ENCODE measurements around the gene ASB2.

ASB2 gene

DNA sequence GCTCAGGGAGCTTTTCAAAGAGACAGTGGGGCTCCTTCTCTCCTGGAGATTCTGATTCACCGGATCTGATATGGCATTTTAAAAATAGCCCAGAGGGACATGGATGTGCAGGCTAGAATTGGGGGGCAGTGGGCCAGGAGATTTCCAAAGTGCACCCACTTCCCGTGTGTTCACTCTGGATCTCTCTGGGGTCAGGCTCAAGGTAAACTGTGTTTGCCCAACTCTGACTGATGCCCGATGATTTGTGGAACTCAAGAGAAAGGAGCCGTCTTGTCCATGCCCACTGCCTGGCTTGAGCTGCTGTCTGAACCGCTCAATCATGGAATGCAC, 31.3 kb downstream of the ASB2 start:
- DNase-seq = no peak

DNA sequence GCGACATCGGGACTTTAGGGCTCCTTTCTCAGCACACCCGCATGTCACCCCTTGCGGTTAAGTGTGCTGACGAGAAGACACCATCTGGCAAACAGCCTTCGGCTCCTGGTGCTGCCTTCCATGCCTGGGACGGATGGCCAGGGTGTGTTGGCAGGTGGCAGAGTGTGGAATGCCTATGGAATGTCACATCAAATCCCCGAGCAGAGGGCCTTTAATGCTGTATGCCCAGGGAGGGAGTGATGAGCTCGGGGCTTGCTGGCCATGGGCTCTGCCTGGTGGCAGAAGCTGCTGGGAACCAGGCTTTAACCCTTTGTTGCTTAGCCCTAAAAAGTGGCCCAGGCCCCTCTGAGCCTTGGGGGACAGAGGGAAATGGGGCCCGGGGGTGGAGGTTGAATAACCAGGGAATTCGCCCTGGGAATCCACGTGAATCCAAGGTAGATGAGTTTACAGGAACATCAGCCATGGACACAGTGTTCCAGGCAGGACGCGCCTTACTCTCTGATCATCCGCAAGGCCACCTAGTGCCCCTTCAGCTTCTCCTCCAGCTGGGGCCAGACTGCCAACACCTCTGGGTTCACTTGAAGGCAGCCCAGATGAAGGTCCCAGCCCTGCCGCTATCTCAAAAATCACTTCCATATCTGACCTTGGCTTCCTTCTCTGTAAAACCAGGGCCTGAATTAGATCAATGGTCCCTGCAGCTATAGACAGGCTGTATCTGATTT, 31.9 kb downstream of the ASB2 start:
- no peak for DNase-seq

DNA sequence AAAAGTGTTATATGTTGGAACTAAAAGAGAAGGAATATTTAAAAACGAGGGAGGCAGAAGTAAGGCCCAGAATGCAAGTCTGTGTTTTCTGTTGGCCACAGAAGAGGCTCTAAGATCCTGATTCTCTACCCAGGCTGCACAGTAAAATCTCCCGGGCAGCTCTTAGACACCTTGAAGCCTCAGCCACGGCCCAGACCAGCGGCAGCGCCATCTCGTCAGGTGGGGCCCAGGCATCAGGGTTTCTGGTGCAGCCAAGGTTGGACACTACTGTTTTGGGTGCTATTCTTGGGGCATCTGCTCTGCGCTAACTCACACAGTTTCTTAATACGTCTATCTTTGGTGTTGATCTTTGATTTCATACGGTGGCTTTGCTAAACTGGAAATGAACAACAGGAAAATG, 32.4 kb downstream of the ASB2 start:
- DNase-seq = no peak

DNA sequence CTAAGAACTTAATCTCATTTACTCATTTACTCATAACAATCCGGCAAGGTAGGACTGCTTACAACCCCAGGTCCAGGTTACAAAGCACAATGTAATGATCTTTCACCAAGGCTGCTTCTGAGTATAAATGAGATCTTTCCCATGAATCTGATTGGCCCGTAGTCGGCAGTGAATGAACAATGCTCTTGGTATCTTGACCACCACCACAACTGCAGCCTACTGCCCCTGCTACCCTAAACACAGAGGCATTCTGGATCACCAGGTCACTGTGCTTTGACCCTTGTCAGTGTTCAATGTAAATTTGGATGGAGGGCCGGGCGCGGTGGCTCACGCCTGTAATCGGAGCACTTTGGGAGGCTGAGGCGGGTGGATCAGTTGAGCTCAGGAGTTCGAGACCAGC, 33.3 kb downstream of the ASB2 start:
- no peak for DNase-seq

DNA sequence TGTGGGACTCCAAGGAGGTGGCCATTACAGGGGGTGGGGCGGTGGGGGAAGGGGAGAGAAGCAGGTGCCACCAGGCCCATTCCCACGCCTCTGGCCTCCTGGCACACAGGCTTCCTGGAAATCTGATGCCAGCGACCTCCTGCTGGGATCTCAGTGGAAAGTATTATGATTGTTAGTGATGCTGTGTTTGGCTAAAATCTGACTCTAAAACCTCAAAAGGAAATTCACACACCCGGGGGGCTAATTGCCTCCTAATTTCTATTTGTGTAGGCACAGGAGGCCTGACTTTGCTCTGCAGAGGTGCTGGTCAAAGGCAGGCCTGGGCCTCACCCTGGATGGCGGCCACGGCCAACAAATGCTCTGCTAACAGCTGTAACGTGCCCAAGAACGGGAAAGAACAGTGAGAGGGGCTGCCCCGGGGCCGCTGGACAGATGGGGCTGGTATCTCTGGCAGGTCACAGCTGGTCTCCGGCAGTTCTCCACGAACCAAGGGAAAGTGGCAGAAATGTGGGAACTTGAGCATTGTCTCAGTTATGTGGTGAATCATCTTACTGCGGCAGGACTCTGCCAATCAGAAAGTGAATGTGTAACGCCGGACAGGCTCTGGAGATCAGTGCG, 35.0 kb downstream of the ASB2 start:
- no peak for DNase-seq

DNA sequence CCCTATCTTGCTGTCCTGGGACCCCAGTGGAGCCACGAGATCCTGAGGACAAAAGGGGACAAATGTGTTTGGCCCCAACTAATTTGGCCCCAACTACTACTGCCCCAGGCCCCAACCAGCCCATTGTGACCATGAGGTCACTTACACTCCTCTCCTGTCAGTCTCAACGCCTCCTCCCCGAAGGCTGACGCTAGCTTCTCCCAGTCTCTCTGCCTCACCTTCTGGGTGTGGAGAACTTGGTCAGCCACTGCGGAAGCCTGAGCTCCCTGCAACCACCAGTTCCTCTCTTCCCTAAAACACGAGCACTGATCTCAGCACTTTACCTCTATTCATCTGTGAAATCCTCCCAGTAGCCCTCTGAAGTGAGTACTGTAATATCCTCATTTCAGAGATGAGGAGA, 35.9 kb downstream of the ASB2 start:
- DNase-seq = no peak

DNA sequence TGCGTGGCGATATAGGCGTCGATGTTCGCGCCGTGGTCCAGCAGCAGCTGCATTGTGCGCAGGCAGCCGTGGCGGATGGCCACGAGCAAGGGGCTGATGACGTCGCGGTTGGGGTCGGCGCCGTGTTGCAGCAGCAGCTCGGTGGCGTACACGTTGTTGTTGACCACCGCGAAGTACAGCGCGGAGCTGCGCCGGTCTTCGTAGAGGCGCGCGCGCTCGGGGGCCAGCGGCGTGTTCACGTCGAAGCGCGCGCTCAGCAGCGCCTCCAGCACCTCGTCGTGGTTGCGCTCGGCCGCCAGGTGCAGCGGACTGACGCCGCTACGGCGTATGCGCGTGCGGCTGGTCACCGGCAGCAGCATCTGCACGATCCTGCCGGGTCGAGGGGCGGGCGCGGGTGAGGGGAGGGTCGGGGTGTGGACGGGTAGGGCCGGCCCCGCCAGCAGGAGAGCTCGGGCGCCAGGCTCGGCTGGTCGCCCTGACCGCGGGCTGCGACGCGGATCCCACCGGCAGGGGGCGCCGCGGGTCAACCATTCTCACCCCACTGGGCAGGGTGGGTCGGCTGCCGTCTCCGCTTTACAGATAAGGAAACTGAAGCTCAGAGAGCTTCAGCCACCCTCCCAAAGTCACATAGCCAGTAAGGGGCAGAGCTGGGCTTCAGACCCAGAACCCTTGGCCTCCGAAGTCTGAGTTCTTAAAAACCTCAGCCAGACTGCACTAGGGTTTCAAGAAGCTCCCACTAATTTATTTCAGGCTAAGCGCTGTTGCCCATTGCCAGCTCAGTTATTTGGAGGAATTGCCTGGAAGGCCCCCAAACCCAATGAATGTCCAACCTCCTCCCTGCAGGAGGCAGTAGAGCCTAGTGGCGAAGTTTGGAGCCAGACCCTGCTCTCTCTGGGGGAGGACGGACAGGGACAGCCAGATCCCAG, 36.8 kb downstream of the ASB2 start:
- no peak for DNase-seq

DNA sequence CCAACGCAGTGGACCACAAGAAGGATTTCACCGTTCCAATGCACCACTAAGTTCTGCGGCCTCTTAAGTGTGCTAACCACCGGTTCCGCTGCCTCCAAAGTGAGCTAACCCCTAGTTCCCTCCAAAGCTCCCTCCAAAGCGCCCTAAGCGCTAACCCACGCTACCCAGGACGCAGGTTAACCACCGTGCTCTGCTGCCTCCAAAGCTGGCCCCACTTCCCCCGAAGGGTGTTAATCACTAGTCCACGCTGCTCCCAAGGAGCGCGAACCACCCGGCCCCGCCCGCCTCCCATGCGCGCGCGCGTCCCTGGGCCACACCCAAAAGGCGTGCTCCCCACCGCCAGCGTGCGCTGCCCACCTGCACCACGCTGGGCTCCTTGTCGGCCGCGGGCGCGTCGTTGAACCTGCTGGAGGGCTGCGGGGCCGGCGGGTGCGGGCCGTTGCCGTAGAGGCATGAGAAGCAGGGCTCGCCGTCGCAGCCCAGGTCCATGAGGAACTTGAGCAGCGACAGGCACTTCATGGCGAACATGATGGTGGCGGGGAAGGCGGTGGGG, 37.5 kb downstream of the ASB2 start:
- DNase-seq = no peak

DNA sequence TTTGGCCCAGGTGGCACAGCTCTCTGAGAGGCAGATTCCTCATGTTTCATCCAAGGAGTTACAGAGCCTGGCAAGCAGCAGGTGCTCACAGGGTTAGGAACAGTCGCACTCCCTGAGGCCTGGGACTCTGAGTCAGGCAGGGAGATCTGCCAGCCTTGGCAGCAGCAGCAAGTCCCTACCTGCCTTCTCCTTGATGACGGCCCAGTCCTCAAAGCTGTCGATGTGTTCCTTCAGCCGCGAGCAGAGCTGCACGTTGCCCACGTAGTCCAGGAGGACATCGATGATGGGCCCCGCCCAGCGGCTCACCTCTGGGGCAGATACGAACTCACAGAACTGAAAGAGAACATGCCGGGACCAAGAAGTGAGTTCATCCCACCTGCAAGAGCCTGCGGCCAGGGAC, 38.9 kb downstream of the ASB2 start:
- no peak for DNase-seq

DNA sequence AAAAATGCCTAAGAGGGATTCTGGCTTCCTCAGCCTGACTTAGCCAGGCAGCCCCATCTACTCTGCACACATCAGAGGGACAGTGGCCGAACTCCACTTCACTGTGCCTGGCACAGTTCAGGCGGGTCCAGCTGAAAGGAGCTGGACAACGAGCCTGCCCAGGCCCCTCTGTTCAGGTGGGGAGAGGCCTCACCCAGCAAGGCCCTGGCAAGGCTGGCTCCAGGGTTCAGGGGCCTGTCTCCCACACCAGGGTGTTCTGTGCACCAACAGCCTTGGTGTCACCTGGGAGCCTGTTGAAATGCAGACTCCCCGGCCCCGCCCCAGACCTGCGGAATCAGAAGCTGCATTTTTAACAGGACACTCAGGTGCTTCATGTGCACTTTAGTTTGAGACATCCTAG, 39.4 kb downstream of the ASB2 start:
- no peak for DNase-seq

DNA sequence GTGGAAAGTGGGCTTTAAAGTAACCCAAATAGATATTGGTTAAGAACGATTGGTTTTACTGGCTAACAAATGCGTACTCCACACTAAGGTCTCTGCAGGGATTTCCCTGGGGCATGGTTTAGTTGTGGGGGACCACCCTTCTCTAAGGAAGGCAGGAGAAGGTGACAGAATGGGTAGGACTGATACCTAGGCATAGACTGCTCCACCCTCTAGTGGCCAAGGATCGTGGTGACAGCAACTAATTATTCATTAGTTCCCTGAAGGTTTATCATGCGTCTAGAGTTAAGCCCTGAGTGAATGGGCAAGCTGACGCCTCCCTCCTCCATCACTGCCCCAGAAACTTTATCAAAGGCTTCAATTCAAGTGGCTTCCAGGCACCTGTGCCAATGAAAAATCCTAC, 40.1 kb downstream of the ASB2 start:
- no peak for DNase-seq

DNA sequence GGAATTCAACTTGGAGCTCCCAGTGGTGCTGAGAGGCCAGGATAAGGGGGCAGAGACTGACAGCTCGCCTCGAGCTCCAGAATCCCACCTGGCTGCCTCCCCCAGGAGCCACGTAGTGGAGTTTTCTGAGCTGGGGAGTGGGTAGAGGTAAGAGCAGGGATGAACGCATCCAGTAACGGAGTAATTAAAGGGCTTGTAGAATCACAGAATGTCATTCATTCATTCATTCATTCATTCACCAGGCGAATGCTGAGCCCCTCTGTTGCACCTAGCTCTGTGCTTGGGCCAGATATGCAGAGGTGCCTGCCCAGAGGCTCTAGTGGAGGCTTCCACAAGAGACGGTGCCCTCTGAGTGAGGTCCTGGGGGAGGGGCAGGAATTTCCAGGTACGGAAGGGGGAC, 41.2 kb downstream of the ASB2 start:
- DNase-seq = no peak

DNA sequence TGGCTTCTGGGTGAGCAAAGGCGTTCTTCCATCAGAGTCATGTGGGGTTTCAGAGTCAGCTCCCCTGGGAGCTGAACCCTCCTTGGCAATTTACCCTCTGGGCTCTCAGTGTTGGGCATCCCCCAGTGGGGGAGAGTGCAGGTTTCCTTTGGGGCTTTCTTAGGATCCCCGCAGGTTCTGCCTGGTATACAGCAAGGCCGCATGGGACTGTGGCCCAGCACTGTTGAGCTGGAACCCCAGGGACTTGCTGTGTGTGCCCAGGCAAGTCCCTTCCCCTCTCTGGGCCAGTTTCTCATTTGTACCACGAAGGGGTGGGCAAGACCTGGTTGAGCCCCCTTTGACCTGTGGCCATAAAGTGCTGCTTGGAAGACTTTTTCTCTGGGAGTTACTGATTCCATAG, 43.7 kb downstream of the ASB2 start:
- DNase-seq = no peak

DNA sequence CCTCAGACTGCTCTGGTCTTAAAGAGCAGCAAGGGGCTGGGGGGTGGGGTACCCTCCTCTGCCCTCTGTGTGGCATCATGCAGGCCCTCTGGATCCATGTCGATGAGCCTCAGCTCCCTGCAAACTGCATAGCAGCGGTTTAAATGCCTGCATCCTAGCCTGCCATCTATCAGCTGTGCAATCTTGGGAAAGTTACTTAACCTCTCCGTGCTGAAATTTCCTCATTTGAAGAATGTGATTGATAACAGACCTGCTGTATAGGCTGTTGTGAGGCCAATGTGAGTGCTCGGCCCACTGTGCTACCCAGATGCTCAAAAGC, 45.4 kb downstream of the ASB2 start:
- DNase-seq = no peak

DNA sequence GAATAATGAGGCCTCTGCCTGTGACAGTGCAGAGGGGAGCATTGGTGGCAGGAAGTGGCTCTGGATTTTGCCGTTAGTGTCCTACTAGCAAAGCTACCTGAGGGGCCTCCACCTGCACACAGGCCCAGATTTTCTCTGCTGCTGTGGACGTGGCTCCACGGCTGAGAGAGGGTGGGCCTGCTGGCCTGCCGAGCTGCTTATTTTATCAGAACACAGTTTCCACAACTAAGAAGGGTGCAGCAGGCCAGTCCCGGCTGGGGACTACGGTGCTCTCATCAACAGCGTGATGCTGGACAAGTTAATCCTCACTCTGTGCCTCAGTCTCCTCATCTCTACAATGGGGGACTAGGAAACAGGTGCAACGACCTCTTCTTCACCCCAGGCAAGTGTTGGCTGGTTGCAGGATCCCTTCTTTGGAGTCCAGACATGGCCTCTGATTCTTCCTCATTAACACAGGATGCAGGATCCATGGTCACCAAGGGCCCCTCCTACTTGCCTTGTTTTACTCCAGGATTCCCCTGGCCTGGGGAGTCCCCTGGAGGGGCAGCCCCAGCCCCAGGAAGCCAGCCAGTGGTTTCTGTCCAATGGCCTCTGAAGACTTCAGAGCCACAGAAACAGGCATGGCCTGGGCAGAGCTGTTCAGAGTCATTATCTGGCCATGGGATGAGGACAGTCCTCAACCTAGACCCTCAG, 45.9 kb downstream of the ASB2 start:
- no peak for DNase-seq

DNA sequence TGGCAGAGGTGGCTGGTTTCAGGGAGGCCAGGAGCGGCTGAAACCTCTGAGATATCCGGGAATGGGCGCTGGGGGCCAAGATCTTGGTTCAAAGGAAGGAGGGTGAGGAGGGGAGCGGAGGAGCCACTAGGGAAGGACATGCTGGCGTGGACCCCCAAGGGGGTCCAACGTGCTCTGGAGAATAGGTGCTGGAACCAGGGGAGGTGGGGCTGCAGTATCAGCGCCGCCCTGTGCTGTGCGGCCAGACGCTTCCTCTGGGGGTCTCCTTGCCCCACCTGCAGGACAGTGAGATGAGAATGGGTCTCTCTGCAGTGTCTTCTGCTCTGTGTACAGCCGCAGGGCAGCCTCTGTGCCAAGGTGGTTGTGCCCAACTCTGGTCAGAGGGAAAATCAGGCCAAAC, 46.7 kb downstream of the ASB2 start:
- DNase-seq = no peak

DNA sequence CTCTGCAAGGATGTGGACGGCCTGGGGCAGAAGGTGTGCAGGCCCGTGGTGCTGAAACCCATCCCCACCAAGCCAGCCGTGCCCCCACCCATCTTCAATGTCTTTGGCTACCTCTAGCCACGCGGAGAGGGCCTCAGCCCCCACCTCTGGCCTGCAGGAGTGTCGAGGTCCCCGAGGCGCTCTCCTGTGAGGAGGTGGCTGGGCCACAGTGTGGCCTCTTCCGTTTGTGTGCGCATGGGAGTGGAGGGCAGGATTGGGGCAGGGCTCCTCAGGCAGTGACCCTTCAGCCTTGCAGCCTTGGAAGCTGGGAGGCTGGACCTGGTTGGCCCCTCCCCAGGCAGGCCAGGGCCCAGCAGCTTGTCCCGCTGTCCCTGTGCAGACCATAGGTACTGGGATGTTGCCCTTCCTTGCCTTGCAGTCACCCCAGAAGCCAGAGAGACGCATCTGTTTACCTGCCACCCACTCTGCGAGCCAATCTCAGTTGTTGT, 47.3 kb downstream of the ASB2 start:
- no peak for DNase-seq

DNA sequence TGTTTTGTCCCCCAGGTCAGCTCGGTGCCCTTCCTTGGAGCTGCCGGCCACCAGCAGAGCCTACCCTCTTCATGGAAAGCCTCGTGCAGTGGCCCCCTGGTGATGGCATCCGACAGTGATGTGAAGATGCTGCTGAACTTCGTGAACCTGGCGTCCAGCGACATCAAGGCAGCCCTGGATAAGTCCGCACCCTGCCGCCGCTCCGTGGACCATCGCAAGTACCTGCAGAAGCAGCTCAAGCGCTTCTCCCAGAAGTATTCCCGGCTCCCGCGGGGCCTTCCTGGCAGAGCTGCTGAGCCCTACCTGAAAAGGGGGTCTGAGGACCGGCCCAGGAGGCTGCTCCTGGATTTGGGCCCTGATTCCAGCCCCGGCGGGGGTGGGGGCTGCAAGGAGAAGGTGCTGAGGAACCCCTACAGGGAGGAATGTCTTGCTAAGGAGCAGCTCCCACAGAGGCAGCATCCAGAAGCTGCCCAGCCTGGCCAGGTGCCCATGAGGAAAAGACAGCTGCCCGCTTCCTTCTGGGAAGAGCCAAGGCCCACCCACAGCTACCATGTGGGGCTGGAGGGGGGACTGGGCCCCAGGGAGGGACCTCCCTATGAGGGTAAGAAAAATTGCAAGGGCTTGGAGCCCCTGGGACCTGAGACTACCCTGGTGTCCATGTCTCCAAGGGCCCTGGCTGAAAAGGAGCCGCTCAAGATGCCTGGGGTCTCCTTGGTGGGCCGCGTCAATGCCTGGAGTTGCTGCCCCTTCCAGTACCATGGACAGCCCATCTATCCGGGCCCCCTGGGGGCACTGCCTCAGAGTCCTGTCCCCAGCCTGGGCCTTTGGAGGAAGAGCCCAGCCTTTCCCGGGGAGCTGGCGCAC, 48.0 kb downstream of the ASB2 start:
- DNase-seq = no peak

DNA sequence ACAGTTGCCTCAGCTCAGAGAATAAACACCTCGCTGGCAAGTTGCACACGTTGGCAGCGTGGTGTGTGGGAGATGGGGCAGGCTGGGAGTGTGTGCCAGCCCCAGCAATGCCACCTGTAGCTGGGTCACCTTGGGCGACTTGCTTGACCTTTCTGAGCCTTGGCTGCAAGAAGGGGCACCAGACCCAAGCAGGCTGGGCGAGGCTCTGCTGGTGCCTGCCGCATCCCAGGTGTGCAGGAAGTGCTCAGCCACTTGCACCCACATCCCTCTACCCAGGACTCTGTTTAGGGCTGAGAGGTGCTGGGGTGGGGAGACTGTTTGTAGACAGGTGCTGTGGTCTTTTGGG, 48.6 kb downstream of the ASB2 start:
- no peak for DNase-seq

DNA sequence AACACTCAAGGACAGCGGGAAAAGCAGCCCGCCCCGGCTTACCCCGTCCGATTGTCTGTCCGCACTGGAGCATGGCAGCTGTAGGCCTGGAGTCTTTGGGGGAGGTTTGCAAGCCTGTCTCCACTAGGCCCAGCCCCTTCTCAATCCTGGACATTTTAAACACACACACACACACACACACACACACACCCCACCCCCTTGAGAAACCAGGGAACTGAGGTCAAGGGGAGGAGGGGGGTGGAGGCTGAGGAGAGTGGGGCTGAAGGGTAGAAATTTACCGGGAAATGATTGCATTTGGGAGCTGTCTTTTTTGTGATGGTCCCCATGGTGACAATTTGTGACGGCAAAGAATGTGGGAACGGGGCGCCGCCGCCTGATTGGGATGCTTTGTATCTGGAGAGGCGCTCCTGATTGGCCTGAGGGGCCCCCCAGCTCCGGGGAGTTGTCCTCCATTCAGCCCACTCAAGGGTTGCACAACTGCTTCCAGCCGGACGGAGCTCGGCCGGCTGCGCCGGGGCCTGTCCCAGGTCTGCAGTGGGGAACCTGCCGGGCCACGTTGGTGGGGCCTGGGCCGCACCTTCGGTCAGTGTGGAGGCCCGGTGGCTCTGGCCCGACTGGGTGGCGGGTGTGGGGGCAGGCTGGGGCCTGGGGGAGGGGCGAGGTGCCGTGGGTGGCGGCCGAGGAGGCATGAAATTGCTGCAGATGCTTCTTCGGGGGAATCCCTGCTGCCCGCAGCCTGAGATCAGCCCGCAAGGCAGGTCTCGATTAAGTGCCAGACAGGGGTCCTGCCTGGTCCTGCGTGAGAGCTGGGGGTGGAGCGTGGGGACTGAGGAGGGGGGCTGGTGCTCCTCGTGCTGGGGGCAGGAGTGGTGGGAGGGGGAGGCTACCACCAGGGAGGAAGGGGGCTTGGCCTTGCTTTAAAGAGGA, 49.2 kb downstream of the ASB2 start, which contains the start of gene FAM181A:
Gene FAM181A (plus strand): TSS at position 472 of the 927 bp plus-strand sequence. CDS start 942 bp downstream, outside the sequence.
- no peak for DNase-seq

Data from T1000 (cell line).